Vagina (tissue), 2 donors: ENCODE measurements around the gene TUBGCP2. TPM values are rescaled to one million over a fixed set of nuclear protein-coding genes. Genes with fewer than 3 reads are reported as not detected.

Experiments
- DNase-seq, 2 donors: peaks; one replicate each; pipeline ENCODE4 v3.0.0-alpha.2; 2017; ENCODE audit errors: extremely low spot score in 2 of 2
- H3K27ac ChIP-seq: fragments of 200-600 bp; sonication (generic); one replicate; pipeline ENCODE4 v1.5.1; 2019
- H3K27me3 ChIP-seq: fragments of 200-600 bp; sonication (generic); one replicate; pipeline ENCODE4 v1.5.1; 2019
- H3K36me3 ChIP-seq, 2 donors: fragments of 200-600 bp; sonication (generic); one replicate each; pipeline ENCODE4 v1.5.1; 2017 to 2019
- H3K4me1 ChIP-seq: fragments of 200-600 bp; sonication (generic); one replicate; pipeline ENCODE4 v1.5.1; 2019
- H3K4me3 ChIP-seq, 2 donors: fragments of 200-600 bp; sonication (generic); 1 replicate in 1 of 2; 2 replicates in 1 of 2; pipeline ENCODE4 v1.5.1; 2016 to 2019
- H3K9me3 ChIP-seq: fragments of 200-600 bp; sonication (generic); one replicate; pipeline ENCODE4 v1.5.1; 2019
- CTCF ChIP-seq, 3 experiments: fragments of 450-650 bp in 2 of 3; fragments of 200-600 bp in 1 of 3; sonication (generic) in 1 of 3; IDR thresholded peaks; one replicate each; pipeline ENCODE4 v1.5.1; 2017 to 2019; ENCODE audit warnings: antibody characterized with exemption in 3 of 3, mild to moderate bottlenecking in 2 of 3, moderate library complexity in 2 of 3
- POLR2A ChIP-seq, 2 donors: fragments of 450-650 bp; IDR thresholded peaks; one replicate each; pipeline ENCODE4 v1.6.1; 2017; ENCODE audit warnings: antibody characterized with exemption in 2 of 2, mild to moderate bottlenecking in 2 of 2, moderate library complexity in 2 of 2
- POLR2AphosphoS5 ChIP-seq, 2 donors: sonication (generic); formaldehyde crosslinking; IDR thresholded peaks; one replicate each; pipeline ENCODE4 v1.9.0; 2017; ENCODE audit warnings: antibody characterized with exemption in 2 of 2, mild to moderate bottlenecking in 2 of 2, low read depth in 1 of 2; ENCODE audit not compliant: insufficient read depth in 1 of 2
- intact Hi-C: fragments of 100-400 bp; cut with DNase I; formaldehyde crosslinking; loops from one replicate; pipeline ENCODE4 v1.15.1; 2023
- total RNA-seq: library from RNA; depleted of rRNA; stranded (reverse); fragments of >200 nt; gene quantifications from one replicate; pipeline ENCODE4 v1.2.3, GENCODE V29; 2016

Gene TUBGCP2
- total RNA-seq, 1 donor from 2014 or later: 41.7 TPM

DNA sequence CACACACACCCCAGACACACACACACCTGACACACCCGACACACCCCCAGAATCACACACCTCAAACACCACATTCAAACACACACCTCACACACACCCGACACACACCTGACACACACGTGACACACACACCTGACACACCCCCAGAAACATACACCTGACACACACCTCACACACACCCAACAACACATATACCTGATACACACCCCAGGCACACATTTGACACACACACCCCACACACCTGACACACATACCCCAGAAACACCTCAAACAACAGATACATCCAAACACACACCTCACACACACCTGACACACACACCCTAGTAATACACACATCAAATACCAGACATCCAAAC is 28.7 kb upstream of the TUBGCP2 start:
- intact Hi-C loops: no loop called here
- H3K4me3 ChIP-seq: no peak overlapping the region
- TF ChIP-seq POLR2A (IDR thresholded peaks at IDR 0.05): no peak
- no peak for TF ChIP-seq CTCF (IDR thresholded peaks at IDR 0.05)
- no peak for TF ChIP-seq POLR2AphosphoS5 (IDR thresholded peaks at IDR 0.05; ENCODE audit: insufficient read depth in 1 of 2, low read depth in 1 of 2)
- peaks cover 25% of the 10 kb centered on the region for H3K4me1 ChIP-seq
- no peaks in the 10 kb centered on the region for H3K9me3 ChIP-seq
- no peaks in the 10 kb centered on the region for H3K36me3 ChIP-seq
- H3K27me3 ChIP-seq: peaks cover 7% of the 10 kb centered on the region
- H3K27ac ChIP-seq: no peak overlapping the region
- no peak for DNase-seq

DNA sequence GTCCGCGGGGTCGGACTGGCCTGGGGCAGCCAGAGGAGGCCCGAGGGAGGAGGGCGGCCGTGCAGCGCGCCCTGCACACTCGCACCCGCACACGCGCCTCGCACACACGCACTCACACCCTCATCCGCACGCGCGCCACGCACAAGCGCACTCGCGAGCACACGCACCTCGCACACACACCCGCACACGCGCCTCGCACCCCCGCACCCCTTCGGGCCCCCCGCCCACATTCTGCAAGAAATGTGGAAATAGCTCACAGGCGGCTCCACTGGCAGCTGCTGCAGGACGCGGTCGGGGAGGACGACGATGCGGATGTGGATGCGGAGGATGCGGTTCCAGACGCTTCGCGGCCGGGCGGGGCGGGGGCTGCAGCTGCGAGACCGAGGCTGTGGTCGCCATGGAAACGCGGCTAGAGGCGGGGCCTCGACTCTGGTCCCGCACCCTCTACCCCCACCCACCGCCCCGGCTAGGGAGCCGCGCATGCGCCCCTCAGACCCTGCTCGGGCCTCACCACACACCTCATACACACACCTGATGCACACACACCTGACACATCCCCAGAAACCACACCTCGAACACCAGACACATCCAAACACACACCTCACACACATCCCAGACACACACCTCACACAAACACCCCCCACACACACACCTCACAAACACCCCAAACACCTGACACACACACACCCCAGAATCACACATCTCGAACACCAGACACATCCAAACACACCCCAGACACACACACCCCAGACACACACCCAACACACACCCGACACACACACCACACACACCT is 28.1 kb upstream of the TUBGCP2 start, which contains the start of gene CALY:
Gene CALY (minus strand): TSS at position 320 of the 793 bp plus-strand sequence. CDS start 7,907 bp downstream, outside the sequence.
- intact Hi-C loops: no loop called here
- Histone ChIP-seq H3K36me3 (no peaks in the 10 kb centered on the region), H3K27me3 (peaks cover 7% of the 10 kb centered on the region), H3K4me1 (peaks cover 25% of the 10 kb centered on the region), H3K27ac (no peak within 1 kb of the TSS), H3K4me3 (peak within 1 kb of the TSS; percentile 29 to 41), H3K9me3 (no peaks in the 10 kb centered on the region)
- no peak for DNase-seq
- TF ChIP-seq CTCF (IDR thresholded peaks at IDR 0.05): no peak
- TF ChIP-seq POLR2AphosphoS5 (IDR thresholded peaks at IDR 0.05; ENCODE audit: insufficient read depth in 1 of 2, low read depth in 1 of 2): no peak
- TF ChIP-seq POLR2A (IDR thresholded peaks at IDR 0.05): no peak

- no peak for DNase-seq
- H3K4me1 ChIP-seq: peaks cover 25% of the 10 kb centered on the region
- H3K36me3 ChIP-seq: no peaks in the 10 kb centered on the region
- peak overlapping the region; percentile 29 to 41 for H3K4me3 ChIP-seq
- H3K27me3 ChIP-seq: peaks cover 7% of the 10 kb centered on the region
- TF ChIP-seq POLR2A (IDR thresholded peaks at IDR 0.05) (no peak), POLR2AphosphoS5 (IDR thresholded peaks at IDR 0.05; ENCODE audit: insufficient read depth in 1 of 2, low read depth in 1 of 2) (no peak), CTCF (IDR thresholded peaks at IDR 0.05) (no peak)
- H3K9me3 ChIP-seq: no peaks in the 10 kb centered on the region
- intact Hi-C loops: no loop called here
- H3K27ac ChIP-seq: no peak overlapping the region
Measured at GRCh38 chr10:133336118-133336576, 27.5 kb upstream of the TUBGCP2 start.

GRCh38 chr10:133335246-133336117 is 26.8 kb upstream of the TUBGCP2 start:
- Histone ChIP-seq H3K4me1 (peaks cover 25% of the 10 kb centered on the region), H3K4me3 (peak overlapping the region; percentile 29 to 41), H3K27ac (no peak overlapping the region), H3K9me3 (no peaks in the 10 kb centered on the region), H3K27me3 (peaks cover 7% of the 10 kb centered on the region), H3K36me3 (no peaks in the 10 kb centered on the region)
- intact Hi-C loops: no loop called here
- no peak for DNase-seq
- TF ChIP-seq CTCF (IDR thresholded peaks at IDR 0.05): no peak
- no peak for TF ChIP-seq POLR2AphosphoS5 (IDR thresholded peaks at IDR 0.05; ENCODE audit: insufficient read depth in 1 of 2, low read depth in 1 of 2)
- no peak for TF ChIP-seq POLR2A (IDR thresholded peaks at IDR 0.05)
